ENCODE data around the gene SNAP29.
"Not testable (repeated sequence)": the region's sequence is repeated elsewhere in the genome, so short reads cannot be mapped to it uniquely, and the experiment has no call there.

The SNAP29 gene

GRCh38 chr22:20935049-20935448, 76.2 kb downstream of the SNAP29 start:
- not testable (repeated sequence) for DNase-seq

GRCh38 chr22:20935780-20936539, 77.2 kb downstream of the SNAP29 start:
- DNase-seq: not testable (repeated sequence)

DNA sequence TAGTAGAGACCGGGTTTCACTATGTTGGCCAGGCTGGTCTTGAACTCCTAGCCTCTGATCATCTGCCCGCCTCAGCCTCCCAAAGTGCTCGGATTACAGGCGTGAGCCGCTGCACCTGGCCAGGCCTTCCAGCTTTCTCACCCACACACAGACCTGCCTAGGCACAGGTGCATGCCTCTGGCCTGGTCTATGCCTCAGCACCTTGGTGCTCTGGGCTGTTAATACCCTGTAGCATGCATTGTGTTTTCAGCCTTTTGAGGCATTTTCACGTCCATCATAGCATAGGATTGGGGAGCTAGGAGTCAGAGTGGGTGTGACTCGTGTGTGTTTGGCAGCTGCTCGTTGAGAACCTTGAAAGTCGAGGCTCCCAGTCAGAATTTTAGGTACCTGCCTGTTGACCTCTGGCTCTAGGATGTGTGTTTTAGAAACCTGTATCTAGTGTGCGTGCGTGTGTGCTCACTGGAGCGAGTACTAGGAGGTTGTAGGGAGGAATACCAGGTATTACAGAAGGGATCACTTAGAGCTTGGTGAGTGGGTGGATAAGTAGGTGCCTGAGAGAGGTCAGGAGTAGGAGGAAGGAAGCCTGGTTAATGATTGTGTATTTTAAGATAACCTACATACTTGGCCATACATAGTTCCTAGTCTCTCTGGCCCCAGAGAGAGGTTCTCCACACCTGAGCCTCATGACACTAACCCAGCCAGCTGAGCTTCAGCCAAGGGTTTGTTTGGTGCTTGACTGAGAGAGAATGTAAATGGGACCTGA, 78.4 kb downstream of the SNAP29 start:
- no peak for DNase-seq

- DNase-seq: no peak
Measured at GRCh38 chr22:20937794-20938671, 79.2 kb downstream of the SNAP29 start.

DNA sequence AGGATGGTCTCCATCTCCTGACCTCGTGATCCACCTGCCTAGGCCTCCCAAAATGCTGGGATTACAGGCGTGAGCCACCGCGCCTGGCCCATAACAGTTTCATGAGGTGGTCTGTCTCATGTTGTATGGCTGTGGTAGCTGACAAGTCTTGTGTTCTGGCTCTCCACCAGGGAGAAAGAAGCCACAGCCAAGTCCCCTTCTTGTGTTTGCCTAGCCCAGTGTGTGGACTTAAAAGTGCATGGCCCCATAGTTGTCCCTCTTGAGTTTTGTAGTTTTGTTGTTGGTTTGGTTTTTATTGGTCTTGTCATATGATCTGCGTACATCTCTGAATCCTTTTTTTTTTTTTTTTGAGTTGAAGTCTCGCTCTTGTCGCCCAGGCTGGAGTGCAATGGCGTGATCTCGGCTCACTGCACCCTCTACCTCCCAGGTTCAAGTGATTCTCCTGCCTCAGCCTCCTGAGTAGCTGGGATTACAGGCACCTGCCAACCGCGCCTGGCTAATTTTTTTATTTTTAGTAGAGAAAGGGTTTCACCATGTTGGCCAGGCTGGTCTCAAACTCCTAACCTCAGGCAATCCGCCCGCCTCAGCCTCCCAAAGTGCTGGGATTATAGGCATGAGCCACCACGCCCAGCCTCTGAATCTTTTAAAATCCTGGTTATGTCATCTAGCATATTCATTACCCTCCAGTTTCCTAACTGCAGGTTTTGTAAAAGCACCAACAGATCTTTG, 80.8 kb downstream of the SNAP29 start:
- DNase-seq: not testable (repeated sequence)

- DNase-seq: no peak
Measured at GRCh38 chr22:20940186-20940651, 81.4 kb downstream of the SNAP29 start.

All from stimulated activated CD4-positive, alpha-beta T cell treated with anti-CD3 and anti-CD28 coated beads, Interleukin-4, amount 100 ng/mL, for 4 hours (primary cell).